Liver (tissue), 3 donors: ENCODE results near the gene APBB3.

Source experiments
- ATF3 ChIP-seq: IDR thresholded peaks from 2 replicates; pipeline ENCODE4 v1.6.1; 2016; ENCODE audit warnings: antibody characterized with exemption
- CTCF ChIP-seq: fragments of 150-350 bp; IDR thresholded peaks from 2 replicates; pipeline ENCODE4 v1.5.1; 2017; ENCODE audit warnings: improper control_type of control experiment, low read depth, low read length; ENCODE audit not compliant: missing input control
- JUND ChIP-seq, 2 donors: IDR thresholded peaks; 2 replicates each; pipeline ENCODE4 v1.6.1; 2016; ENCODE audit warnings: antibody characterized with exemption in 2 of 2
- RAD21 ChIP-seq, 2 donors: IDR thresholded peaks; 2 replicates each; pipeline ENCODE4 v1.6.1; 2016; ENCODE audit warnings: antibody characterized with exemption in 2 of 2, mild to moderate bottlenecking in 2 of 2
- REST ChIP-seq: IDR thresholded peaks from 2 replicates; pipeline ENCODE4 v1.6.1; 2016; ENCODE audit warnings: antibody characterized with exemption, mild to moderate bottlenecking
- RXRA ChIP-seq, 2 donors: IDR thresholded peaks; 2 replicates each; pipeline ENCODE4 v1.6.1; 2017 to 2018; ENCODE audit warnings: antibody characterized with exemption in 2 of 2, mild to moderate bottlenecking in 1 of 2
- YY1 ChIP-seq: IDR thresholded peaks from 2 replicates; pipeline ENCODE4 v1.6.1; 2016; ENCODE audit warnings: antibody characterized with exemption, mild to moderate bottlenecking
- donor health status: healthy.
- donor health status: healthy.

- TF ChIP-seq YY1: no peak
- TF ChIP-seq CTCF: no peak
- no peak for TF ChIP-seq RXRA (IDR thresholded peaks at IDR 0.05)
- TF ChIP-seq RAD21 (IDR thresholded peaks at IDR 0.05): no peak
- TF ChIP-seq REST: no peak
- no peak for TF ChIP-seq JUND (IDR thresholded peaks at IDR 0.05)
- TF ChIP-seq ATF3: no peak
Measured at GRCh38 chr5:140566665-140567064, 2.3 kb upstream of the APBB3 start.
